A549 treated with AZD2906 at 1 μM for 4 hours (cell line): ENCODE results near the gene LPXN. TPM values are rescaled to one million over a fixed set of nuclear protein-coding genes. Genes with fewer than 3 reads are reported as not detected.

ENCODE experiments used
- total RNA-seq: library from RNA; stranded (reverse); fragments of 200-300 nt; extraction: Qiagen RNA extraction; gene quantifications from 5 replicates; pipeline ENCODE4 v1.2.3, GENCODE V29; 2022

LPXN gene
- total RNA-seq: 1.7 to 2.7 TPM (median 2.0 TPM) in 5 replicates

GRCh38 chr11:58575377-58576020, at the start of gene LPXN:
Gene LPXN (minus strand): TSS chr11:58575856. CDS start chr11:58575772, 84 bp downstream.

GRCh38 chr11:58622344-58622743, 46.7 kb upstream of the LPXN start, which contains the start of gene CNTF:
Gene CNTF (plus strand): TSS chr11:58622665. CDS start chr11:58622753, 88 bp downstream.

GRCh38 chr11:58578635-58579191, 3.1 kb upstream of the LPXN start, which contains the start of gene ZFP91:
Gene ZFP91 (plus strand): TSS chr11:58579063. CDS start chr11:58579282, 219 bp downstream.

GRCh38 chr11:58508005-58508404, 67.7 kb downstream of the LPXN start, which contains the start of gene OR5B21:
Gene OR5B21 (minus strand): TSS chr11:58508105. CDS start chr11:58508105, 0 bp downstream.

Other genes starting within 250 kb of the LPXN start
- not detected in 5 replicates for gene OR5B17, start 216.8 kb downstream of the LPXN start, total RNA-seq
- gene OR5B3, start 169.0 kb downstream of the LPXN start, total RNA-seq: not detected in 5 replicates
- not detected in 5 replicates for gene OR5B2, start 147.7 kb downstream of the LPXN start, total RNA-seq
- not detected in 5 replicates for gene OR5B12, start 133.6 kb downstream of the LPXN start, total RNA-seq
- not detected in 5 replicates for gene OR5B21, start 67.8 kb downstream of the LPXN start, total RNA-seq
- 30.8 to 43.4 TPM (median 34.9 TPM) in 5 replicates for gene ZFP91, start 3.2 kb upstream of the LPXN start, total RNA-seq
- 0.96 to 1.3 TPM (median 1.2 TPM) in 5 replicates for gene CNTF, start 46.8 kb upstream of the LPXN start, total RNA-seq
- not detected in 5 replicates for gene GLYAT, start 156.1 kb upstream of the LPXN start, total RNA-seq